CD14-positive monocyte (primary cell): Measurements from ENCODE around the gene CAMTA1. TPM values are rescaled to one million over a fixed set of nuclear protein-coding genes. Genes with fewer than 3 reads are reported as not detected.

Experiments used
- DNase-seq, 3 donors: peaks; one replicate each; pipeline ENCODE4 v3.0.0-alpha.2; 2011 to 2022
- H2AFZ ChIP-seq: 2 replicates; pipeline ENCODE4 v1.6.0; 2012; ENCODE audit warnings: mild to moderate bottlenecking, low read depth, low read length, inconsistent platforms; ENCODE audit not compliant: insufficient read depth, poor library complexity, severe bottlenecking
- H3K27ac ChIP-seq, 2 donors: 1 replicate in 1 of 2; 2 replicates in 1 of 2; pipeline ENCODE4 v1.5.1; 2012 to 2013; ENCODE audit warnings: low read length in 2 of 2, control low read depth in 1 of 2, inconsistent platforms in 1 of 2, low read depth in 1 of 2, mild to moderate bottlenecking in 1 of 2
- H3K27me3 ChIP-seq, 2 donors: one replicate each; pipeline versions ENCODE4 v1.6.0 to v1.6.1; 2011 to 2013; ENCODE audit warnings: low read length in 2 of 2; ENCODE audit not compliant: control insufficient read depth in 2 of 2, insufficient read depth in 2 of 2
- H3K36me3 ChIP-seq, 2 donors: replicated peaks in 1 of 2; 1 replicate in 1 of 2; 2 replicates in 1 of 2; pipeline versions ENCODE4 v1.5.1 to v1.6.1; 2012 to 2013; ENCODE audit warnings: low read length in 2 of 2, control low read depth in 1 of 2, inconsistent platforms in 1 of 2, mild to moderate bottlenecking in 1 of 2; ENCODE audit not compliant: insufficient read depth in 2 of 2, control insufficient read depth in 1 of 2
- H3K4me1 ChIP-seq, 2 donors: 1 replicate in 1 of 2; 2 replicates in 1 of 2; pipeline versions ENCODE4 v1.5.1 to v1.6.1; 2012 to 2013; ENCODE audit warnings: low read length in 2 of 2, control low read depth in 1 of 2, inconsistent platforms in 1 of 2, mild to moderate bottlenecking in 1 of 2, moderate library complexity in 1 of 2; ENCODE audit not compliant: insufficient read depth in 2 of 2, control insufficient read depth in 1 of 2
- H3K4me2 ChIP-seq: replicated peaks from 2 replicates; pipeline ENCODE3; 2012; ENCODE audit warnings: low read length, moderate library complexity, mild to moderate bottlenecking; ENCODE audit not compliant: poor library complexity, severe bottlenecking; ENCODE audit errors: extremely low read depth
- H3K4me3 ChIP-seq, 3 experiments: fragments of 200-600 bp in 1 of 3; sonication (generic) in 1 of 3; replicated peaks in 1 of 3; 1 replicate in 2 of 3; 2 replicates in 1 of 3; pipeline ENCODE4 v1.5.1; 2011 to 2013; ENCODE audit warnings: low read length in 3 of 3, mild to moderate bottlenecking in 3 of 3, control low read depth in 2 of 3, low read depth in 2 of 3, inconsistent platforms in 1 of 3, moderate library complexity in 1 of 3
- H3K79me2 ChIP-seq: 2 replicates; pipeline ENCODE4 v1.6.0; 2012; ENCODE audit warnings: mild to moderate bottlenecking, control low read depth, inconsistent platforms, low read length, moderate library complexity; ENCODE audit not compliant: insufficient read depth
- H3K9ac ChIP-seq: 2 replicates; pipeline ENCODE4 v1.6.0; 2017; ENCODE audit warnings: low read length, mild to moderate bottlenecking; ENCODE audit not compliant: insufficient read depth, poor library complexity, severe bottlenecking
- H3K9me3 ChIP-seq, 2 donors: replicated peaks in 1 of 2; 1 replicate in 1 of 2; 2 replicates in 1 of 2; pipeline versions ENCODE4 v1.5.1 to v1.6.1; 2012 to 2013; ENCODE audit warnings: low read length in 2 of 2, control low read depth in 1 of 2; ENCODE audit not compliant: control insufficient read depth in 1 of 2, insufficient read depth in 1 of 2
- H4K20me1 ChIP-seq: 2 replicates; pipeline ENCODE4 v1.6.0; 2012; ENCODE audit warnings: mild to moderate bottlenecking, low read length, control low read depth, moderate library complexity; ENCODE audit not compliant: insufficient read depth
- H3K27ac Mint-ChIP-seq, 7 donors: one replicate each; pipeline ENCODE4 v1.8.0; 2020; ENCODE audit warnings: mild to moderate bottlenecking in 7 of 7, mixed read lengths in 7 of 7, moderate library complexity in 6 of 7, inconsistent platforms in 2 of 7
- H3K27me3 Mint-ChIP-seq, 3 donors: one replicate each; pipeline ENCODE4 v1.8.0; 2021 to 2022; ENCODE audit warnings: low read depth in 3 of 3, mild to moderate bottlenecking in 3 of 3, mixed read lengths in 3 of 3, moderate library complexity in 3 of 3, inconsistent platforms in 1 of 3
- H3K36me3 Mint-ChIP-seq, 2 donors: one replicate each; pipeline ENCODE4 v1.8.0; 2020; ENCODE audit warnings: mixed read lengths in 2 of 2, inconsistent platforms in 1 of 2, mild to moderate bottlenecking in 1 of 2
- H3K4me1 Mint-ChIP-seq: one replicate; pipeline ENCODE4 v1.8.0; 2020; ENCODE audit warnings: mild to moderate bottlenecking, mixed read lengths
- H3K4me3 Mint-ChIP-seq, 2 donors: one replicate each; pipeline ENCODE4 v1.8.0; 2020; ENCODE audit warnings: mild to moderate bottlenecking in 2 of 2, mixed read lengths in 2 of 2, moderate library complexity in 1 of 2
- H3K9me3 Mint-ChIP-seq, 7 donors: one replicate each; pipeline ENCODE4 v1.8.0; 2020 to 2022; ENCODE audit warnings: mixed read lengths in 7 of 7, mild to moderate bottlenecking in 6 of 7, moderate library complexity in 6 of 7, inconsistent platforms in 2 of 7
- CTCF ChIP-seq: fragments of 200-600 bp; IDR thresholded peaks from one replicate; pipeline ENCODE4 v1.8.0; 2022; ENCODE audit warnings: antibody characterized with exemption, mild to moderate bottlenecking
- WGBS: methylation state at CpG from one replicate; pipeline ENCODE4 v1.1.5; 2013; ENCODE audit warnings: missing lambda C conversion rate; ENCODE audit not compliant: insufficient coverage; 5-methylcytosine and 5-hydroxymethylcytosine counted together
- intact Hi-C, 2 donors: fragments of 100-400 bp; cut with micrococcal nuclease; formaldehyde crosslinking; loops; one replicate each; pipeline versions ENCODE4 v1.15.0 to v1.15.1; 2023
- polyA plus RNA-seq, 3 donors: library from polyadenylated mRNA; depleted of rRNA in 1 of 3; unstranded in 2 of 3; stranded (reverse) in 1 of 3; fragments of 300-500 nt in 2 of 3; fragments of >200 nt in 1 of 3; fragmentation: Illumina TruSeq in 2 of 3; gene quantifications; 1 replicate in 2 of 3; 2 replicates in 1 of 3; pipeline ENCODE4 v1.2.3, GENCODE V29; 2012 to 2021

CAMTA1 gene
- polyA plus RNA-seq, 3 donors = 52.0 to 89.6 (median 78.3) TPM

GRCh38 chr1:7375781-7376660 lies 590.8 kb downstream of the CAMTA1 start:
- Mint-ChIP-seq H3K27ac (peak overlapping the region in 2 of 7 donors; percentile 32 to 72), H3K27me3 (peaks cover 5 to 18% (median 13%) of the 10 kb centered on the region in 3 donors)
- 97% methylated on average over 5 of the region's 9 CpGs for WGBS

GRCh38 chr1:7376676-7377075 lies 591.4 kb downstream of the CAMTA1 start:
- intact Hi-C loops = no loop called here
- H3K9me3 ChIP-seq = no peaks in the 10 kb centered on the region
- no peaks in the 10 kb centered on the region for H3K9me3 Mint-ChIP-seq
- H3K27me3 ChIP-seq = no peaks in the 10 kb centered on the region
- no peaks in the 10 kb centered on the region for H4K20me1 ChIP-seq
- H3K4me1 Mint-ChIP-seq = no peaks in the 10 kb centered on the region
- H3K4me2 ChIP-seq = no peak overlapping the region
- H3K4me1 ChIP-seq = no peaks in the 10 kb centered on the region
- no peak overlapping the region for H2AFZ ChIP-seq
- WGBS = 91% methylated on average over 3 of the region's 4 CpGs
- H3K36me3 ChIP-seq = no peaks in the 10 kb centered on the region
- H3K27ac ChIP-seq = no peak overlapping the region
- no peak overlapping the region for H3K4me3 Mint-ChIP-seq
- H3K9ac ChIP-seq = no peak overlapping the region
- H3K36me3 Mint-ChIP-seq = no peaks in the 10 kb centered on the region
- H3K4me3 ChIP-seq = no peak overlapping the region
- no peak for TF ChIP-seq CTCF
- peaks cover 5 to 18% (median 13%) of the 10 kb centered on the region in 3 donors for H3K27me3 Mint-ChIP-seq
- H3K27ac Mint-ChIP-seq = peak overlapping the region in 2 of 7 donors; percentile 2 to 72
- no peaks in the 10 kb centered on the region for H3K79me2 ChIP-seq
- no peak for DNase-seq

More at GRCh38 chr1:7375781-7376660, 590.8 kb downstream of the CAMTA1 start:
- Mint-ChIP-seq H3K9me3 (no peaks in the 10 kb centered on the region), H3K4me3 (no peak overlapping the region), H3K36me3 (no peaks in the 10 kb centered on the region), H3K4me1 (no peaks in the 10 kb centered on the region)
- Histone ChIP-seq H3K36me3 (no peaks in the 10 kb centered on the region), H3K79me2 (no peaks in the 10 kb centered on the region), H3K4me2 (no peak overlapping the region), H3K9me3 (no peaks in the 10 kb centered on the region), H2AFZ (no peak overlapping the region), H3K4me3 (no peak overlapping the region), H3K9ac (no peak overlapping the region), H3K4me1 (no peaks in the 10 kb centered on the region), H3K27ac (no peak overlapping the region), H4K20me1 (no peaks in the 10 kb centered on the region), H3K27me3 (no peaks in the 10 kb centered on the region)
- no peak for DNase-seq
- intact Hi-C loops = no loop called here
- no peak for TF ChIP-seq CTCF
